GM18505 (cell line): ENCODE data around the gene OR5J2.
"Not testable (repeated sequence)": the region's sequence is repeated elsewhere in the genome, so short reads cannot be mapped to it uniquely, and the experiment has no call there.

Source experiments
- ATAC-seq: cut with Tn5 transposase; IDR thresholded peaks from one replicate; pipeline ENCODE4 v1.9.1; 2021; ENCODE audit not compliant: unreplicated experiment
- POLR2A ChIP-seq: IDR thresholded peaks from 4 replicates; pipeline ENCODE4 v1.6.1; 2011; ENCODE audit warnings: borderline replicate concordance; ENCODE audit not compliant: insufficient read depth, insufficient read length; ENCODE audit errors: extremely low read depth

Gene OR5J2

DNA sequence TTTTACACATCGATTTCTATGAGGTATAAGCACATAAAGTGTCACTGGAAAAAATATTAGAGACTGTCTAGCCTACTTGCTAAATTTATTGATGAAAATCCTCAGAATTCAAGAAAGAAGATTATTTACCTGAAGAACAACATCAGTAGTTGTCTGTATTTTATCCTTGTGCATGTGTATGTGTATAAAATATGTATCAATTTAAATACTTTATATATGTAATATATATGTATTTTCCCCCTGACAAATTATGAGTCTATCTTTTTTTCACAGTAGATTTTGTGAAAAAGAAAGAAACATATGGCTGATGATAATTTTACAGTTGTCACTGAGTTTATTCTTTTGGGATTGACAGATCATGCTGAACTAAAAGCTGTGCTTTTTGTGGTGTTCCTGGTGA lies at the start of gene OR5J2:
Gene OR5J2 (plus strand): TSS at position 301 of the 400 bp plus-strand sequence. CDS start 0 bp downstream, at position 301.
- no peak for TF ChIP-seq POLR2A
- ATAC-seq: no peak

DNA sequence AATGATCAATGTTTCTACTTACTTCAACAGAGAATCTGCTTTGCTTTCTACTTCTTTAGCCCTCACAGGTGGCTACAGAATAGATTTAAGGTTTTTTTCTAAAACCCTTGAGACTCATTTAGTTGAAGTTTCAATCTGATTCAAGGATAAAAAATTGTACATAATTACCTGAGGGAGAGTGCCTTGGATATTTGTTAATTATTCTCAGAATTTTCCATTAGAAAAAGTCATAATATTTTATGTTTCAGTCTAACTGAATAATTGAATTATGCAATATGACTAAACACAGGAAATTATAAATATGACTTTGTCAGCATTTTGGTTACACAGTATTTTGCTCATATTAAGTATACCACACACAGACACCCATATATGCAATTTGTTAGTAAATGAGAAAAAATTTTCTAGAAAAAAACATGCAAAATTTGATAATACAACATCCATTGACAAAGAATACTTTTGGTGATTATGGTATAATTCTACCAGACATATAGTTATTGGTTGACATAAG lies 36.2 kb upstream of the OR5J2 start, which contains the start of gene OR8J3:
Gene OR8J3 (minus strand): TSS at position 51 of the 511 bp plus-strand sequence. CDS start 2,483 bp downstream, outside the sequence.
- no peak for ATAC-seq
- TF ChIP-seq POLR2A: no peak

DNA sequence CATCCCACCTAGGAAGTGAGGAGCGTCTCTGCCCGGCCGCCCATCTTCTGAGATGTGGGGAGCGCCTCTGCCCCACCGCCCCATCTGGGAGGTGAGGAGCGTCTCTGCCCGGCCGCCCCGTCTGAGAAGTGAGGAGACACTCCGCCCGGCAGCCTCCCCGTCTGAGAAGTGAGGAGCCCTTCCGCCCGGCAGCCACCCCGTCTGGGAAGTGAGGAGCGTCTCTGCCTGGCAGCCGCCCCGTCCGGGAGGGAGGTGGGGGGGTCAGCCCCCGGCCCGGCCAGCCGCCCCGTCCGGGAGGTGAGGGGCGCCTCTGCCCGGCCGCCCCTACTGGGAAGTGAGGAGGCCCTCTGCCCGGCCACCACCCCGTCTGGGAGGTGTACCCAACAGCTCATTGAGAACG lies 32.7 kb upstream of the OR5J2 start:
- ATAC-seq: not testable (repeated sequence)

DNA sequence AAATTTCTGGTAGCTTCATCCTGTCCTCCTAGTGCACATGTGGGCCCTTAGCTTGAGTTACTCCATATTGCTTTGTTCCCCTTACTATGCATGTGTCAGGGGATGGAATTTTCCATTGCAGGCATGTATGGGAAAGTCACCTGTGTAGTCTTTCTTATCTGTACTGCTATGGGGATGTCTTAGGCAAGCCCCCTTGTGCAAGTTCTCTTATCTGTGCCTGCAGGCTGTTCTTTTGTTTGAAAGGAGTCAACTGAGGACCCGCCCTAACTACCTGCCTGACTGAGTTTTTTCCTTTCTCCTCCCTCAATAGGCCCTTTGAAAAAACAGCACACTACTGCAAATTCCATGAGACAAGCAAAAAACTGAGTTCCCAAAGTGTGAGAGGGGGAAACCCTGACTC lies 25.0 kb upstream of the OR5J2 start:
- no peak for ATAC-seq
- no peak for TF ChIP-seq POLR2A

DNA sequence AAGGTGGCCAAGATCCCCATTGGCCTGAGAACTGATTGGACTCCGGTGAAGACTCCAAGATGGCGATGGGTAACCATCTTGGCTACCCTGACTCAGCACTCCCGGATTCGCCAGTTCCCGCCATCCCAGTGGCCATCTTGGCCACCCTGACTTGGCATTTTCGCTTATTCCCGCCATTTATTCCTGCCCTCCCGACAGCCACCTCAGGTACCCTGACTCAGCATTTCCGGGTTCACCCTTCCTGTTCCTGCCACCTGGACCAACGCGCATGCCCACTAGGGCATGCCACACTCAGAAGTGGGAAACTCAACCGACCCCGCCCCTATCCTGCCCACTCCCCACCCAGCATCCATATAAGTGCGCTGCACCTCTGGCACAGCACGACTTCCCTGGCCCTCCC lies 24.1 kb upstream of the OR5J2 start:
- ATAC-seq: no peak
- TF ChIP-seq POLR2A: no peak

DNA sequence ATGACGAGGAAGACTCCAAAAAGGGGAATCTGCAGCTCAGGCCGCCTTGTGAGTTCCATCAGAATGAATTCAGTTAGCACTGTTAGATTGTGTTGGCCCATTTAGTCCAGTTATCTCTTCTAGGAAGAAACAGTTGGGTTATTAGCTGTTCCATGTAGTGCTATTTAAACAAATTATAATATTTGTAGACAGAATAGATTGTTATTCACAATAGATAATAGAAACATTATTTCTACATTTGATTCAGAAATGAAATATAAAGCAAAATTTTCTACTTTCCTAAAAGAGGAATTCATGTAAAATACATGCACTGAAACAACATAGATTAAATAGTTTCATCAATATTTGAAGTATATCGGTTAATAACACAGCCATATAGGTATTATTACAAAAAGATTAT lies 16.2 kb upstream of the OR5J2 start, which contains the start of gene OR8K5:
Gene OR8K5 (minus strand): TSS at position 101 of the 400 bp plus-strand sequence. CDS start 0 bp downstream, at position 101.
- ATAC-seq: no peak
- no peak for TF ChIP-seq POLR2A

DNA sequence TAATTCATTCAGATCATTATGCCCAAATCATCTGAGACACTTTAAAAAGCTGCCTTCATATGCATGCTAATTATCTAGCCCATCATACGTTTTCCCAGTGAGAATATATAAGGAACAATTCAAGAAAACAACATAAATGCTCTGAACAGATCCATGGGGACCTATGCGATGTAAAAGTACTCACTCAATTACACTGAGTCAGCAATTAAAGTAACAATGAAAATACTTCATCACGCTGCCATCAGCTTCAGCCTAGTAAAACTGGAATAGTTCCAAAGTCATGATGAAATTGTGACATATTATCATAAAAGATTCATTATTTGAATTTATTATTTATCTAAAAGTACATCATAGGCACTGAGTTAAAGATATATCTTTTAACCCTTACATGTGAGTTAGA lies 12.6 kb upstream of the OR5J2 start:
- TF ChIP-seq POLR2A: no peak
- no peak for ATAC-seq

DNA sequence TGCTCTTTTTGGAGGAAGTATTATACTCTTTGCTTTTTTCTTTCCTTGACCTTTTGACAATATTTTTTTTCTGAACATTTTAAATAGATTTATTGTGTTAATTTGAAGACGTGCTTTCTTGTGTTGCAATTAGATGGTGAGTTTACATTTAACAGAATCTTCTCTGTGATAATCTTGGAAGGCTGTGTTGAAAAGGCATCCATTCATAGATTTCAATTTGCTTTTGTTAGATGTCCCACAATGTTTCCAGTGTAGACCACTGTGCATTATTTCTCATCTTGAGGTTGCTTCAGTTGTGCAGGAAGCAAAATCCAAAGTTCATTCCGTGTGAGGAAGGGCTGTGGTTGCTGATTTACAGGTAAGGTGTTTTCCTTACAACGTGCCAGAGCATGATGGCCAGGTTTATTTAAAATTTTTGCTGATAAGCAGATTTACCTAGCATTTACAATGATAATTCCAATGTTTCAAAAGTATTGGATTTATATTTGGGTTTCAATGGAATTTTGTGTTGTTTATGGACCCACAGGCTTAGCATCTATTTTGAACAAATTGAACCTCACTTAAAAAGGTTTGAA lies 4.1 kb upstream of the OR5J2 start:
- ATAC-seq: no peak
- no peak for TF ChIP-seq POLR2A

DNA sequence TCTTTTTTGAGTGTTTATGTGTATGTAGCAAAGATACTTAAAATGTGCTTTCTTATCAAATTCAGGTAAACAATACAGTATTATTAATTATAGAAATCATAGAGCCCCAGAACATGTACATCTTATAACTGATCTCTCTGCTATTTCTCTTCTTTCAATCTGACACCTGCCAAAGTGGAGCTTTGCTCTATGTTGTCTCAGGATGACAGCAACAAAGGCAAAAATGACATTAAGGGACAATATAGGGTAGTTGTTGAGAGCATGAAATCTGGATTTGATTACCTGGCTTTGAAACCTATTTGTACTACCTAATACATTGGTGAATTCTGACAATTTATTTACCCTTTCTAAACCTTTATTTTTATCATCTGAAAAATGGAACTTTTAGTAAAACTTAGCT lies 7.0 kb downstream of the OR5J2 start:
- ATAC-seq: no peak
- no peak for TF ChIP-seq POLR2A

DNA sequence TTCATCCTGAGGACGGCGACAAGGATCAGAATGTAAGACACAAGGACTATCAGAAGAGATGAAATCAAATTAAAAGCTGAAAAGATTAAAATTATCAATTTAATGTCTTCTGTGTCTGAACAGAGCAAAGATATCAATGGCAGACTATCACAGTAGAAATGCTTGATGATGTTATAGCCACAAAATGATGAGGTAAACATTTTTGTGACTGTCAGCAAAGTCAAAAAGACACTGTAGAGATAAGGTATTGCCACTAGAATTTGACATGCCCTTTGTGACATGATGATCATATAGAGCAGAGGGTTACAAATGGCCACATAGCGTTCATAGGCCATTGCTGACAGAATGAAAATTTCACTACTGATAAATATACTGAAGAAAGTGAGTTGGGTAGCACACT lies 12.2 kb downstream of the OR5J2 start:
- no peak for TF ChIP-seq POLR2A
- no peak for ATAC-seq

DNA sequence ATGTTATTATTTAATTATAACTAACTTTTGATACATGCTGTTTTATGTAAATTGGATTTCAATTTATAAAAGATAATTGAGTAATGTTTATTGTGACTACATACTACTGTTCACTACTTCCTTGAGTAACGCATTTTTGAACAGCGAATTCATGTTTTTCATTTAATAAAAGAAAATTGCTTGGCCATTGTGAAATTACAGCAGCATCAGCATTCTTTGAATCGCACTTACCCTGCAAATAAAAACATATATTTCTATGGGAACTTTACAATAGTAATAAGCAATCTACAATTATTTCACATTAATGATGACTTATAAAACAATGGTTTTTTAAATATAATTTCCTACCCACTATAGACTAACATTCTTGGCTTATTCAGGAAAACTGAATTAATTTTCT lies 20.3 kb downstream of the OR5J2 start:
- no peak for TF ChIP-seq POLR2A
- ATAC-seq: no peak

DNA sequence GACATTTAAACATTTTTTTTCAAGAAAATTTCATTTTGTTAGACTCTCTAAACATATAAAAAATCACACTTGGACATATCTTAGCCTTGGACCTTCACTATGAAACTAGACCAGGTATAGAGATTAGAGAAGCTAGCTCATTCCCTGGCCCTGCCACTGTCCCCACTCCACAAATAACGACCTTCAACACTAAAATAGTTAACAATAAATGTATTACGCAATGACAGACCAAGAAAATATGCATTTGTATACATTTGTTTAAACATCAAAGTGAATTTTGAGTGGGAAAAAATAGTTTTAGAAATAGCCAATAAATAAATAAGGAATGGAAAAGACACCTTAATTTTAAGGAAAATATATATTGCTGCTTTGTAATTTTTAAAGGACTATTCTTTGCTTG lies 20.9 kb downstream of the OR5J2 start:
- ATAC-seq: no peak
- TF ChIP-seq POLR2A: no peak

DNA sequence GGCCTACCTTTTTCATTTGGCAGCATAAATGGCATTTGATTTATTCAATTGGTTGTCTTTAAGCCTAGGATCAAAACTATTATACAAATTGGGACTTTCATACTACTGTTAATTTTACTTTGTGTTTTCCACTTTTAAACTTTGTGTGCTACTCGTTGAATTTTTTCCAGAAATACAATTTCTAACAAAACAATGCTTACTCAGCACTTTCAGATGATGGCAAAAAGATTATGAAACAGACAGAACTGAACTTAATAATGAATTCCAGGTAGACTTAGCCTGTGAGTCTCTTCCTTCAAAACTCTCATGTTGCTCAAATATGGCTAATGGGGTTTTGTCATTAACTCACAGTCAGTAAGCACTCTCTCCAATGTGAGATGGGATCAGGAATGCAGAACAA lies 31.4 kb downstream of the OR5J2 start:
- no peak for TF ChIP-seq POLR2A
- ATAC-seq: no peak

DNA sequence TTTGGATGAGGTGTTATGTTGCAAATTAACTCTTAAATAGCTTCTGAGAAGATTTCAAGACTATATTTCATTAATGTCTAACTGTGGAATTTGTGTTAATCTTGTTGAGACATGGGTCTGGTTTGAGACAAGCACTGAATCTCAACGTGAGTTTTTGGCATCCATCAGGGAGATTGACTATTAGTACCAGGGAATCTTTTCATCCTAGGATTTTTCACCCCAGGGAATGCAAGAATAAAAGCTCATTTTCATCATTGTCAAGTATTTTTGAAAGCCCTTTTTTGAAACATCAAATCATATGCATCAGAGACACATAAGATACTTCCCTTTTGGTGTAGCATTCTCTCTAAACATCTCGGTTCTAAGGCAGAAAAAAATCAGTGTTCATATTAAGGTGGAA lies 38.1 kb downstream of the OR5J2 start:
- TF ChIP-seq POLR2A: no peak
- no peak for ATAC-seq

DNA sequence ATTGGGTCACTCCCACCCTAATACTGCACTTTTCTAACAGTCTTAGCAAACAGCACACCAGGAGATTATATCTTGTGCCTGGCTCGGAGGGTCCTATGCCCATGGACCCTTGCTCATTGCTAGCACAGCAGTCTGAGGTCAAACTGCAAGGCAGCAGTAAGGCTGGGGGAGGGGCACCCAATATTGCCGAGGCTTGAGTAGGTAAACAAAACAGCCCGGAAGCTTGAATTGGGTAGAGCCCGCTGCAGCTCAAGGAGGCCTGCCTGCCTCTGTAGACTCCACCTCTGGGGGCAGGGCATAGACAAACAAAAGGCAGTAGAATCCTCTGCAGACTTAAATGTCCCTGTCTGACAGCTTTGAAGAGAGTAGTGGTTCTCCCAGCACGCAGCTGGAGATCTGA lies 43.3 kb downstream of the OR5J2 start:
- not testable (repeated sequence) for ATAC-seq
